Esophagus squamous epithelium (tissue), 4 donors: ENCODE measurements around the gene CZIB.

Experiments used
- CTCF ChIP-seq, 6 experiments: fragments of 450-650 bp in 4 of 6; fragments of 200-600 bp in 2 of 6; sonication (generic) in 2 of 6; IDR thresholded peaks; one replicate each; pipeline ENCODE4 v1.5.1; 2016 to 2019; ENCODE audit warnings: antibody characterized with exemption in 6 of 6, mild to moderate bottlenecking in 4 of 6, moderate library complexity in 4 of 6
- POLR2A ChIP-seq, 4 donors: fragments of 450-650 bp; IDR thresholded peaks; one replicate each; pipeline ENCODE4 v1.6.1; 2017; ENCODE audit warnings: antibody characterized with exemption in 4 of 4, mild to moderate bottlenecking in 4 of 4, moderate library complexity in 3 of 4

DNA sequence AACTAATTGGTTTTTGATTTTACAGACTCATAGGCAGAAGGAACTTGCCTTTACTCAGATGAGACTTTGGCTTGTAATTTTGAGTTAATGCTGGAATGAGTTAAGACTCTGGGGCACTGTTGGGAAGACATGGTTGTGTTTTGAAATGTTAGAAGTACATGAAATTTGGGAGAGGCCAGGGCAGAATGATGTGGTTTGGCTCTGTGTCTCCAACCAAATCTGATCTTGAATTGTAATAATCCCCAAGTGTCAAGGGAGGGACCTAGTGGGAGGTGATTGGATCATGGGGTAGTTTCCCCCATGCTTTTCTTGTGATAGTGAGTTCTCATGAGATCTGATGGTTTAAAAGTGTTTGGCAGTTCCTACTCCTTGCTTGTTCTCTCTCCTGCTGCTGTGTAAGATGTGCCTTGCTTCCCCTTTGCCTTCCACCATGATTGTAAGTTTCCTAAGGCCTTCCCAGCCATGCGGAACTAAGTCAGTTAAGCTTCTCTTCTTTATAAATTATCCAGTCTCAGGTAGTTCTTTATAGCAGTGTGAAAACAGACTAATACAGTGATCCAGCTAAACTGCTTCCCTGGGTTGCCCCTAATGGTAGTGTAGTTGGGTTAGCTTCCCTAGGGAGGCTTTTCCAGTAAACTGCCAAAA lies 13.6 kb downstream of the CZIB start:
- TF ChIP-seq CTCF (IDR thresholded peaks at IDR 0.05) = no peak
- TF ChIP-seq POLR2A (IDR thresholded peaks at IDR 0.05) = no peak
